DMS53 treated with DMSO at 0.1 percent for 48 hours (cell line): ENCODE results near the gene FAM174C.
A peak's percentile ranks its signal among the peaks of the same experiment; 100 is the strongest.
"Not testable (repeated sequence)": the region's sequence is repeated elsewhere in the genome, so short reads cannot be mapped to it uniquely, and the experiment has no call there.

ENCODE experiments used
- DNase-seq: peaks from one replicate; lab custom pipeline; 2025; ENCODE audit not compliant: unreplicated experiment; lab: John Stamatoyannopoulos, UW

FAM174C gene

GRCh38 chr19:1317274-1318003 lies 42.1 kb downstream of the FAM174C start:
- DNase-seq = no peak

GRCh38 chr19:1318678-1319471 lies 43.5 kb downstream of the FAM174C start:
- DNase-seq = no peak

GRCh38 chr19:1320282-1320650 lies 44.9 kb downstream of the FAM174C start:
- not testable (repeated sequence) for DNase-seq

- DNase-seq = no peak
Measured at GRCh38 chr19:1321539-1321938, 46.2 kb downstream of the FAM174C start.

GRCh38 chr19:1322198-1322981 lies 47.1 kb downstream of the FAM174C start:
- no peak for DNase-seq

GRCh38 chr19:1324249-1324805 lies 49.0 kb downstream of the FAM174C start:
- DNase-seq = no peak

GRCh38 chr19:1324806-1325567 lies 49.7 kb downstream of the FAM174C start:
- peak; percentile 28 for DNase-seq

GRCh38 chr19:1325568-1326294 lies 50.4 kb downstream of the FAM174C start:
- DNase-seq = no peak

- DNase-seq = no peak
Measured at GRCh38 chr19:1327125-1327524, 51.8 kb downstream of the FAM174C start.
